ENCODE results near the gene ADAMTS2. TPM values are rescaled to one million over a fixed set of nuclear protein-coding genes. Genes with fewer than 3 reads are reported as not detected.

Gene ADAMTS2
- total RNA-seq, 1 experiment from 2014 or later, result not detected

DNA sequence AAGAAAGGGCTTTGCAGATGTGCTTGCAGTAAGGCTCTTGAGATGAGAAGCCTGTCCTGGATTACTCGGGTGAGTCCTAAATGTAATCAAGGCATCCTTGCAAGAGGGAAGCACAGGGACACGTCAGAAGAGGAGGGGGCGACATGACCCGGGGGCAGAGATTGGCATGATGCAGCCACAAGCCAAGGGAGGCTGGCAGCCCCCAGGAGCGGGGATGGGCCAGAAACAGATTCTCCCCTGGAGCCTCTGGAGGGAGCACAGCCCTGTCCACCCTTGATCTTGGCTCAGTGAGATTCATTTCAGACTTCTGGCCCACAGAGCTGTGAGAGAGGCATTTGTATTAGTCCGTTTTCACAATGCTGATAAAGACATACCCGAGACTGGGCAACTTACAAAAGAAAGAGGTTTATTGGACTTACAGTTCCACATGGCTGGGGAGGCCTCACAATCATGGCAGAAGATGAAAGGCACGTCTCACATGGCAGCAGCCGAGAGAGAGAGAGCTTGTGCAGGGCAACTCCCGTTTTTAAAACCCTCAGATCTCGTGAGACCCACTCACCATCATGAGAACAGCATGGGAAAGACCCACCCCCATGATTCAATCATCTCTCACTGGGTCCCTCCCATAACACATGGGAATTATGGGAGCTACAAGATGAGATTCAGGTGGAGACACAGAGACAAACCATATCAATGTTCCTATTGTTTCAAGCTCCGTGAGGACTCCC lies 76.1 kb downstream of the ADAMTS2 start:
- Histone ChIP-seq H3K9me2 (replicated peaks; ENCODE audit: low read length) (no peaks in the 10 kb centered on the region), H4K20me1 (ENCODE audit: low read length) (no peaks in the 10 kb centered on the region), H3K79me2 (ENCODE audit: low read length) (no peaks in the 10 kb centered on the region), H3K9ac (ENCODE audit: low read length) (no peak overlapping the region), H3K27ac (ENCODE audit: low read length) (no peak overlapping the region), H3K4me2 (ENCODE audit: low read length) (no peak overlapping the region), H3F3A (ENCODE audit: low read length, unreplicated experiment) (no peaks in the 10 kb centered on the region), H3K9me3 (ENCODE audit: low read length) (no peaks in the 10 kb centered on the region), H3K4me1 (ENCODE audit: insufficient read depth, low read length) (no peaks in the 10 kb centered on the region), H3K27me3 (ENCODE audit: low read length) (peaks cover 19% of the 10 kb centered on the region), H3K4me3 (ENCODE audit: low read length) (no peak overlapping the region), H3K36me3 (ENCODE audit: low read depth, low read length) (no peaks in the 10 kb centered on the region), H2AFZ (ENCODE audit: low read length) (no peak overlapping the region)
- no peak for TF ChIP-seq EZH2phosphoT487 (IDR thresholded peaks at IDR 0.05; ENCODE audit: borderline replicate concordance, low read length)
- TF ChIP-seq, protein P1, sequence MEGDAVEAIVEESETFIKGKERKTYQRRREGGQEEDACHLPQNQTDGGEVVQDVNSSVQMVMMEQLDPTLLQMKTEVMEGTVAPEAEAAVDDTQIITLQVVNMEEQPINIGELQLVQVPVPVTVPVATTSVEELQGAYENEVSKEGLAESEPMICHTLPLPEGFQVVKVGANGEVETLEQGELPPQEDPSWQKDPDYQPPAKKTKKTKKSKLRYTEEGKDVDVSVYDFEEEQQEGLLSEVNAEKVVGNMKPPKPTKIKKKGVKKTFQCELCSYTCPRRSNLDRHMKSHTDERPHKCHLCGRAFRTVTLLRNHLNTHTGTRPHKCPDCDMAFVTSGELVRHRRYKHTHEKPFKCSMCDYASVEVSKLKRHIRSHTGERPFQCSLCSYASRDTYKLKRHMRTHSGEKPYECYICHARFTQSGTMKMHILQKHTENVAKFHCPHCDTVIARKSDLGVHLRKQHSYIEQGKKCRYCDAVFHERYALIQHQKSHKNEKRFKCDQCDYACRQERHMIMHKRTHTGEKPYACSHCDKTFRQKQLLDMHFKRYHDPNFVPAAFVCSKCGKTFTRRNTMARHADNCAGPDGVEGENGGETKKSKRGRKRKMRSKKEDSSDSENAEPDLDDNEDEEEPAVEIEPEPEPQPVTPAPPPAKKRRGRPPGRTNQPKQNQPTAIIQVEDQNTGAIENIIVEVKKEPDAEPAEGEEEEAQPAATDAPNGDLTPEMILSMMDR (conservative IDR thresholded peaks at IDR 0.05; ENCODE audit: low read depth, low read length), result no peak
- TF ChIP-seq EZH2 (IDR thresholded peaks at IDR 0.05; ENCODE audit: low read length, unreplicated experiment), result no peak
- ChIA-PET CTCF (no interaction called here), POLR2A (ENCODE audit: unreplicated experiment) (no interaction called here)
- no TSS peak for BruUV-seq (replicated peaks)
- intact Hi-C loops (cut with micrococcal nuclease), result no loop called here
- ATAC-seq (no peak), DNase-seq (no peak)

DNA sequence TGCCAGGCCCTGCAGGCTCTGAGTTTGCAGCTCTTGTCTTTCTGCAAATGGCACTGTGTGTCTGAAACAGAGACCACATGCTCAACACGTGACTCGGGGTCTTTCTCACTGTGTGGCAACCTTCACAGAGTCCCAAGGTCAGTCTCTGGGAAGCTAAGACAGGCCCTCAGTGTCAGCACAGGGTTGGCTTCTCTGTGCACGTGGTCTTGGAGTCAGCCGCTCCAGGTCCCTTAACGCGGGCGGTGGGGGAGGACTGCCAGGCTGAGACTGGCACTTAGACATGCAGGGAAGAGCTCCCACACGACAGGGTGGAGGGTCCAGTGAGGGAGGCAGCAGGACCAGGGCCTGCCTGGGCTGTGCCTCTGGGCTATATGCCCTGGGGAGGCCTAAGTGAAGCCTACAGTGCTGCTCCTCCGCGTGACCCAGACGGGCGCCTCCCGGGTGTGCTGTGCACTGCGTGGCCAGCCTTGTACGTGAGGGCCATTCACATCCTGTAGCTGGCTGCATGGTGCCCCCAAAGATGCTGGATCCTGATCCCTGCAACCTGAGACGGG lies 76.8 kb downstream of the ADAMTS2 start:
- Histone ChIP-seq H4K20me1 (ENCODE audit: low read length) (no peaks in the 10 kb centered on the region), H3K4me3 (ENCODE audit: low read length) (no peak overlapping the region), H3F3A (ENCODE audit: low read length, unreplicated experiment) (no peaks in the 10 kb centered on the region), H2AFZ (ENCODE audit: low read length) (no peak overlapping the region), H3K79me2 (ENCODE audit: low read length) (no peaks in the 10 kb centered on the region), H3K4me1 (ENCODE audit: insufficient read depth, low read length) (no peaks in the 10 kb centered on the region), H3K4me2 (ENCODE audit: low read length) (no peak overlapping the region), H3K36me3 (ENCODE audit: low read depth, low read length) (no peaks in the 10 kb centered on the region), H3K9ac (ENCODE audit: low read length) (no peak overlapping the region), H3K9me3 (ENCODE audit: low read length) (no peaks in the 10 kb centered on the region), H3K27ac (ENCODE audit: low read length) (no peak overlapping the region), H3K9me2 (replicated peaks; ENCODE audit: low read length) (no peaks in the 10 kb centered on the region), H3K27me3 (ENCODE audit: low read length) (peaks cover 19% of the 10 kb centered on the region)
- DNase-seq, result no peak
- POLR2A ChIA-PET (ENCODE audit: unreplicated experiment), result no interaction called here
- ATAC-seq, result no peak
- CTCF ChIA-PET, result no interaction called here
- BruUV-seq (replicated peaks), result no TSS peak
- TF ChIP-seq, protein P1 (conservative IDR thresholded peaks at IDR 0.05; ENCODE audit: low read depth, low read length), result no peak
- TF ChIP-seq EZH2 (IDR thresholded peaks at IDR 0.05; ENCODE audit: low read length, unreplicated experiment), result no peak
- intact Hi-C loops (cut with micrococcal nuclease), result no loop called here

DNA sequence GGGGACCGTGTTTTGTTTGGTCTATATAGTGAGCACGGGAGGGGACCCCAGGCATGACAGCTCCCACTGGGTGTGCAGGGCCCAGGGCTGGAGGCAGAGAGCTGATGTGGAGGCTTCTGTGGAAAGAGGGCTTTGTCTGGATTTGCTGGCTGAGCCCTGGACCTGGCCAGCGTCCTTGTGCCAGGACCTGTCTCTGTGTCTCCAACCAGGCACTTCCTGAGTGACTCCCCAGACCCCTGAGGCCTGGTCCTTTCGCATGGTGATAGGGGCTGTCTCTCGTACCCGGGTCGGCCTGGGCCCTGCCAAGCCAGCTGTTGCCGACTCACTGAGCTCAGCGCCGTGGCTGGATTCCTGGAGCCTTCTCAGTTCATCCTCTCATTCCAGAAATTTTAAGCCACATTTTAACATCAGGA lies 77.6 kb downstream of the ADAMTS2 start:
- DNase-seq, result no peak
- no peak overlapping the region for H3K4me2 ChIP-seq (ENCODE audit: low read length)
- H3K79me2 ChIP-seq (ENCODE audit: low read length), result no peaks in the 10 kb centered on the region
- BruUV-seq (replicated peaks), result no TSS peak
- no peaks in the 10 kb centered on the region for H3K9me2 ChIP-seq (replicated peaks; ENCODE audit: low read length)
- POLR2A ChIA-PET (ENCODE audit: unreplicated experiment), result no interaction called here
- no peak overlapping the region for H3K9ac ChIP-seq (ENCODE audit: low read length)
- H3K9me3 ChIP-seq (ENCODE audit: low read length), result no peaks in the 10 kb centered on the region
- CTCF ChIA-PET, result no interaction called here
- H3K27me3 ChIP-seq (ENCODE audit: low read length), result peaks cover 19% of the 10 kb centered on the region
- H3K4me3 ChIP-seq (ENCODE audit: low read length), result no peak overlapping the region
- no peak overlapping the region for H3K27ac ChIP-seq (ENCODE audit: low read length)
- TF ChIP-seq, protein P1 (conservative IDR thresholded peaks at IDR 0.05; ENCODE audit: low read depth, low read length), result no peak
- no peak for TF ChIP-seq EZH2phosphoT487 (IDR thresholded peaks at IDR 0.05; ENCODE audit: borderline replicate concordance, low read length)
- no peak for TF ChIP-seq EZH2 (IDR thresholded peaks at IDR 0.05; ENCODE audit: low read length, unreplicated experiment)
- H3F3A ChIP-seq (ENCODE audit: low read length, unreplicated experiment), result no peaks in the 10 kb centered on the region
- intact Hi-C loops (cut with micrococcal nuclease), result no loop called here
- no peak overlapping the region for H2AFZ ChIP-seq (ENCODE audit: low read length)
- H4K20me1 ChIP-seq (ENCODE audit: low read length), result no peaks in the 10 kb centered on the region
- H3K36me3 ChIP-seq (ENCODE audit: low read depth, low read length), result no peaks in the 10 kb centered on the region
- no peak for ATAC-seq
- no peaks in the 10 kb centered on the region for H3K4me1 ChIP-seq (ENCODE audit: insufficient read depth, low read length)
